Psoas muscle (tissue), 8 donors: ENCODE results near the gene CDH11. TPM values are rescaled to one million over a fixed set of nuclear protein-coding genes. Genes with fewer than 3 reads are reported as not detected.

Experiments
- ATAC-seq, 4 donors: fragments of 200-7000 bp; cut with Tn5 transposase; one replicate each; pipeline ENCODE4 v1.9.1; 2020; ENCODE audit warnings: moderate library complexity in 3 of 4, mild to moderate bottlenecking in 2 of 4
- DNase-seq, 2 donors: peaks; one replicate each; pipeline ENCODE4 v3.0.0-alpha.2; 2020
- H3K27ac ChIP-seq: fragments of 200-600 bp; one replicate; pipeline ENCODE4 v1.8.0; 2022
- H3K27me3 ChIP-seq, 3 donors: fragments of 200-600 bp in 1 of 3; one replicate each; pipeline versions ENCODE4 v1.6.1 to v1.8.0; 2013 to 2022; ENCODE audit warnings: low read length in 2 of 3, mild to moderate bottlenecking in 2 of 3, moderate library complexity in 1 of 3; ENCODE audit not compliant: insufficient read depth in 3 of 3
- H3K36me3 ChIP-seq, 2 donors: fragments of 200-600 bp in 1 of 2; one replicate each; pipeline versions ENCODE4 v1.6.1 to v1.8.0; 2013 to 2022; ENCODE audit warnings: low read depth in 1 of 2, mild to moderate bottlenecking in 1 of 2, moderate library complexity in 1 of 2; ENCODE audit not compliant: insufficient read depth in 1 of 2
- H3K4me1 ChIP-seq: fragments of 200-600 bp; one replicate; pipeline ENCODE4 v1.8.0; 2022
- H3K4me3 ChIP-seq: fragments of 200-600 bp; one replicate; pipeline ENCODE4 v1.8.0; 2022; ENCODE audit warnings: mild to moderate bottlenecking
- H3K9me3 ChIP-seq: fragments of 200-600 bp; one replicate; pipeline ENCODE4 v1.8.0; 2022
- WGBS, 3 donors: extraction: QIAGEN DNeasy Blood & Tissue Kit; methylation state at CpG; one replicate each; pipeline versions ENCODE4 v1.1.6 to v1.1.7; 2013; 5-methylcytosine and 5-hydroxymethylcytosine counted together
- intact Hi-C, 2 donors: fragments of 100-400 bp; cut with DNase I; formaldehyde crosslinking; loops; one replicate each; pipeline versions ENCODE4 v1.11.0 to v1.14.2; 2022
- polyA plus RNA-seq, 3 donors: library from polyadenylated mRNA; stranded (reverse); fragments of 200-250 nt; gene quantifications; one replicate each; pipeline ENCODE4 v1.2.3, GENCODE V29; 2013
- total RNA-seq, 4 donors: library from RNA; stranded (reverse); fragmentation: NEBNext Ultra II Directional in 2 of 4; extraction: Animal tissue kit (Norgen Biotek cat#: 25700) in 2 of 4; gene quantifications; one replicate each; pipeline versions ENCODE4 v1.2.1 to v1.2.4, GENCODE V29; 2021 to 2023
- TF ChIP-seq, protein P1 (sequence below): fragments of 200-600 bp; IDR thresholded peaks from one replicate; pipeline ENCODE4 v1.8.0; 2022; ENCODE audit warnings: antibody characterized with exemption
- donor health status: healthy with polysubstance abuse.
- donor health status: DM: no; HTN: no; CAD: no; lungs with moderate emphysema.
- donor health status: Bipolar disorder and iron deficiency.
- donor health status: healthy.
- donor health status: DM: yes; HTN: yes; CAD: no.
- donor health status: DM: no; HTN: no; CAD: no.
- donor health status: DM: no; HTN: no; CAD: no.
- donor health status: DM: yes; HTN: yes; CAD: no.

The CDH11 gene
- total and polyA plus RNA-seq, 7 donors, result 0.33 to 16.8 (median 3.2) TPM

DNA sequence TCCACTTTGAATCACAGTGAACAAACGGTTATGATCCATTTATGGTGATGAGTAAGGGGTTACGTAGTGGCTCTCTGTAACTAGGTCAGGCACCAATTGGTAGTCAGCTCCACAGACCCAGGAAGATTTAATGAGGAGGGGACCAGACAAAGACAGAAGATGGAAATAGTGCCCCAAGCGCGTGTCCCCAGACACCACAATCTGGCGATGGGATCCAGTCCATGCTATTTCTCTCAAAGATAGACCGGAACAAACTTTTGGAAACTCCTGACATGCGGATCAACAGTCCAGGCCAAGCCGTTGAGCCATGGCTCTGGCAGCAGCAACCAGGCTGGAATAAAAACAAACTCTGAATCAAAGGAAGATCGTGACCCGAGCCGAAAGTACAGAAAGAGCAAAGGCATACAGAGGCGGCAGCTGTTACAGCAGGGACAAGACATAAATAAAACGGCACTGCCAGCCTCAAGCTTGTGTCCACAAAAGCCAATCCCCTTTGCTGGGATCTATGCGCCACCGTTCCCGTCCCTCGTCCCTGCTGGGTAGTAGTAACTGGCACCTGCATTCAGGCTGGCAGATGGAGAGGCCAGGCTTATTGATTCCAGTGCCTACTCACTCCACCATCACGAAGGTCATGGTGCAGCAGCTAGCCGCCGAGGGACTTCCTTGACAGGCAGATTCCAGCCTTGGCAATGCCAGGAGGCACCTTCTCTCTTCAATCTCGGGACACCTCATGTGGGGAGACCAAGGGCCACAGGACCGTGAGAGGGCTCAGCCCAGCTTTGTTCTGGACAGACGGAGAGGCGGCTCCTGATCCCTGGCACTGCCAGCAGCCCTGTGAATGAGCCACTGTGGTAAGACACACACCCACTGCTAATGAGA is 50.2 kb downstream of the CDH11 start:
- ATAC-seq (peak; percentile 73 to 84 (median 78)), DNase-seq (peak; percentile 68 to 83)
- H3K36me3 ChIP-seq, result no peaks in the 10 kb centered on the region
- peak overlapping the region; percentile 55 for H3K4me3 ChIP-seq
- 17 to 32% (median 21%) methylated on average over 24 of the region's 24 CpGs for WGBS, 3 donors
- no peaks in the 10 kb centered on the region for H3K9me3 ChIP-seq
- H3K27me3 ChIP-seq, result no peaks in the 10 kb centered on the region
- intact Hi-C loops, result loop anchor here in 1 of 2 donors (5.0 kb wide), 1 partner anchor 51 kb away; the partner anchor contains the start of gene CDH11
- TF ChIP-seq, protein P1, sequence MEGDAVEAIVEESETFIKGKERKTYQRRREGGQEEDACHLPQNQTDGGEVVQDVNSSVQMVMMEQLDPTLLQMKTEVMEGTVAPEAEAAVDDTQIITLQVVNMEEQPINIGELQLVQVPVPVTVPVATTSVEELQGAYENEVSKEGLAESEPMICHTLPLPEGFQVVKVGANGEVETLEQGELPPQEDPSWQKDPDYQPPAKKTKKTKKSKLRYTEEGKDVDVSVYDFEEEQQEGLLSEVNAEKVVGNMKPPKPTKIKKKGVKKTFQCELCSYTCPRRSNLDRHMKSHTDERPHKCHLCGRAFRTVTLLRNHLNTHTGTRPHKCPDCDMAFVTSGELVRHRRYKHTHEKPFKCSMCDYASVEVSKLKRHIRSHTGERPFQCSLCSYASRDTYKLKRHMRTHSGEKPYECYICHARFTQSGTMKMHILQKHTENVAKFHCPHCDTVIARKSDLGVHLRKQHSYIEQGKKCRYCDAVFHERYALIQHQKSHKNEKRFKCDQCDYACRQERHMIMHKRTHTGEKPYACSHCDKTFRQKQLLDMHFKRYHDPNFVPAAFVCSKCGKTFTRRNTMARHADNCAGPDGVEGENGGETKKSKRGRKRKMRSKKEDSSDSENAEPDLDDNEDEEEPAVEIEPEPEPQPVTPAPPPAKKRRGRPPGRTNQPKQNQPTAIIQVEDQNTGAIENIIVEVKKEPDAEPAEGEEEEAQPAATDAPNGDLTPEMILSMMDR, result no peak
- H3K4me1 ChIP-seq, result peaks cover 32% of the 10 kb centered on the region
- H3K27ac ChIP-seq, result peak overlapping the region; percentile 93

DNA sequence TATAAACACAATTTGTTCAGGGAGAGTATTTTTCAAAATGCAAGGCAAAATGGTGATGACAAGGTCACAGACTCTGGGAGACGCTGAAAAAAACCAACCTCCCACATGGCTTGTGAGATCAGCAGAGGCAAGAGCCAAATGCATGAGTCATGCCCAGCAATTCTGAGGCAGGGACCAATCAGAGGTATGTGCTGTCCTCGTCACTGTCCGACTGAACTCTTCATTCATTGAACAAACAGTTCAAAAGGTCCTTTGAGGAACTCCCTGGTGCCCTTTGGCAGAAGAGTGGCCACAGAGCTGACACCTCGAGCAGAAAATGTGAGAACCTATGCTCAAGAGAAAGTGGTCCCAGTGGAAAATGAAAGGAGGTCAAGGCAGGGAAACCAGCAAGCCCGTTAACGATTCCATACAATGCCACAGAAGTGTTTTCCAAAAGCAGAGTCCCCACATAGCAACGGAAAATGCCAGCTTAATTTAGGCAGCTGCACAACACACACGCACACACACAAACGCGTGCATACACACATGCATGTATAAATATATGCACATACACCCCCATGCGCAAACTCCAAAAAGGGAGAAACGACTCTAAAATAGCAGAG is 50.9 kb downstream of the CDH11 start:
- TF ChIP-seq, protein P1, result no peak
- intact Hi-C loops, result loop anchor here in 1 of 2 donors (5.0 kb wide), 1 partner anchor 51 kb away; the partner anchor contains the start of gene CDH11
- no peaks in the 10 kb centered on the region for H3K36me3 ChIP-seq
- 17 to 19% (median 17%) methylated on average over 12 of the region's 12 CpGs for WGBS, 3 donors
- H3K4me1 ChIP-seq, result peaks cover 32% of the 10 kb centered on the region
- peak overlapping the region; percentile 55 for H3K4me3 ChIP-seq
- peak overlapping the region; percentile 93 for H3K27ac ChIP-seq
- no peaks in the 10 kb centered on the region for H3K27me3 ChIP-seq
- DNase-seq (peak; percentile 69 to 82), ATAC-seq (peak; percentile 82 to 86 (median 84))
- no peaks in the 10 kb centered on the region for H3K9me3 ChIP-seq

DNA sequence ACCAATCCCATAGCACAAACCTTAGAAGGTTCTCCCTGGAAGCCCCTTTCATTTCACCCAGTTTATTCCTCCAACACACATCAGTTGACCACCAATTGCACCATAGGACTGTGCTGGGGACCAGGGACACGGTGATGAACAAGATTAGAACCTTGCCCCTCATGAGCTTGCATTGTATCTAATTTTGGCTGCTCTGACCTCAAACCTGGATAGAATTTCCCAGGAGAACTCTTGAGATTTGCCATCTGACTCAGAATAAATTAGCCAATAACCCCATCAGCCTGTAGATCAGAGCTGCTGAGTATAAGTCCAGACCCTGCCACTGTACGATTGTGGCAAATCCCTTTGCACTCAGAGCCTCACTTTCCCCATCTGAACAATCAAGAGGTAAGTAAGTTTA is 52.1 kb downstream of the CDH11 start:
- H3K4me3 ChIP-seq, result no peak overlapping the region
- H3K9me3 ChIP-seq, result no peaks in the 10 kb centered on the region
- WGBS, 3 donors, result 48 to 61% (median 54%) methylated on average over 2 of the region's 2 CpGs
- no peaks in the 10 kb centered on the region for H3K36me3 ChIP-seq
- TF ChIP-seq, protein P1, result no peak
- intact Hi-C loops, result loop anchor here (5.0 kb wide), 1 partner anchor 53 kb away; the partner anchor contains the start of gene CDH11 (in 2 of the 2)
- DNase-seq (no peak), ATAC-seq (peak; percentile 9 to 52 (median 28))
- H3K27ac ChIP-seq, result peak overlapping the region; percentile 93
- peaks cover 28% of the 10 kb centered on the region for H3K4me1 ChIP-seq
- H3K27me3 ChIP-seq, result no peaks in the 10 kb centered on the region

DNA sequence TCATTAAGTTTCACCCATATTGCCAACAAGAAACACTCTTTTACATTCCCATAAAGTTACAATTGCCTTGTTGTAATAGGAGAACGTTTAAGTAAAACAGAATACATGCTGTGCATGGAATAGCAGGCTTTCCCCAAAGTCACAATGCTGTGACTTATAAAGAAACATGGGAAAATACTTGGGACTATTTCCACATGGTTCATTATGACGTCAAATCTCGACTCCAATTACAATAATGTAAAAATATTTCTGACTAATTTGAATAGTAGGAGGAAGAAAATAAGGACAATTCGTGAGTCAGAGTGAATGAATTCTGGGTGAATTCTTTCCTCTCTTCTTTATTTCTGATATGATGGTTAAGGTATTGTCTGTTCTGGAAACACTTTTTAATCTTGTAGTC is 52.8 kb downstream of the CDH11 start:
- TF ChIP-seq, protein P1, result no peak
- Histone ChIP-seq H3K9me3 (no peaks in the 10 kb centered on the region), H3K36me3 (no peaks in the 10 kb centered on the region), H3K27ac (peak overlapping the region; percentile 93), H3K27me3 (no peaks in the 10 kb centered on the region), H3K4me3 (no peak overlapping the region), H3K4me1 (peaks cover 26% of the 10 kb centered on the region)
- 39 to 49% (median 39%) methylated on average over 4 of the region's 4 CpGs for WGBS, 3 donors
- DNase-seq, result no peak
- intact Hi-C loops, result loop anchor here in 1 of 2 donors (5.0 kb wide), 1 partner anchor 53 kb away; the partner anchor contains the start of gene CDH11
- ATAC-seq, result peak in 1 of 4 donors; percentile 28
